Stimulated activated CD4-positive, alpha-beta T cell treated with anti-CD3 and anti-CD28 coated beads, TNF-alpha, amount 100 ng/mL, for 48 hours (primary cell): ENCODE measurements around the gene POLR3F.
"Not testable (repeated sequence)": the region's sequence is repeated elsewhere in the genome, so short reads cannot be mapped to it uniquely, and the experiment has no call there.

Experiments used
- DNase-seq, 3 donors: peaks; one replicate each; pipeline ENCODE4 v3.0.0-alpha.2; 2020; ENCODE audit warnings: low read depth in 3 of 3

POLR3F gene

GRCh38 chr20:18506744-18507143, 39.6 kb downstream of the POLR3F start:
- peak in 1 of 3 donors; percentile 14 for DNase-seq

GRCh38 chr20:18507218-18508191, 40.3 kb downstream of the POLR3F start, which contains the start of gene SEC23B:
Gene SEC23B, plus strand, starts transcription at chr20:18507940. Its CDS starts 2,896 bp downstream, at chr20:18510836.
- DNase-seq = peak; percentile 95 to 98 (median 97)

GRCh38 chr20:18511571-18511970, 44.4 kb downstream of the POLR3F start:
- no peak for DNase-seq

GRCh38 chr20:18513208-18513607, 46.0 kb downstream of the POLR3F start:
- DNase-seq = no peak

GRCh38 chr20:18514127-18514526, 46.9 kb downstream of the POLR3F start:
- no peak for DNase-seq

- DNase-seq = no peak
Measured at GRCh38 chr20:18515973-18516372, 48.8 kb downstream of the POLR3F start.

- DNase-seq = not testable (repeated sequence)
Measured at GRCh38 chr20:18522066-18522465, 54.9 kb downstream of the POLR3F start.

- DNase-seq = no peak
Measured at GRCh38 chr20:18523066-18523465, 55.9 kb downstream of the POLR3F start.

GRCh38 chr20:18524646-18525045, 57.5 kb downstream of the POLR3F start:
- DNase-seq = no peak

- DNase-seq = not testable (repeated sequence)
Measured at GRCh38 chr20:18526761-18527160, 59.6 kb downstream of the POLR3F start.

- no peak for DNase-seq
Measured at GRCh38 chr20:18527339-18527738, 60.1 kb downstream of the POLR3F start.

GRCh38 chr20:18527836-18528235, 60.6 kb downstream of the POLR3F start:
- DNase-seq = no peak

GRCh38 chr20:18529041-18529440, 61.9 kb downstream of the POLR3F start:
- DNase-seq = no peak

GRCh38 chr20:18532626-18533025, 65.4 kb downstream of the POLR3F start:
- no peak for DNase-seq

GRCh38 chr20:18533491-18533890, 66.3 kb downstream of the POLR3F start:
- DNase-seq = no peak

GRCh38 chr20:18533978-18534644, 66.9 kb downstream of the POLR3F start:
- DNase-seq = no peak
